ENCODE measurements around the gene F2RL3.
"Not testable (repeated sequence)": the region's sequence is repeated elsewhere in the genome, so short reads cannot be mapped to it uniquely, and the experiment has no call there.

Gene F2RL3

GRCh38 chr19:16888629-16889365, at the start of gene F2RL3:
TSS of gene F2RL3 (plus strand) at chr19:16888999. CDS start at chr19:16889190, 191 bp downstream.
- no peak for DNase-seq

- no peak for DNase-seq
Measured at GRCh38 chr19:16841391-16841926, 47.3 kb upstream of the F2RL3 start.

- no peak for DNase-seq
Measured at GRCh38 chr19:16846901-16847300, 41.9 kb upstream of the F2RL3 start.

GRCh38 chr19:16847430-16847829, 41.4 kb upstream of the F2RL3 start:
- DNase-seq, result no peak

- DNase-seq, result no peak
Measured at GRCh38 chr19:16849168-16849567, 39.6 kb upstream of the F2RL3 start.

GRCh38 chr19:16850133-16850532, 38.7 kb upstream of the F2RL3 start:
- no peak for DNase-seq

GRCh38 chr19:16851031-16851712, 37.6 kb upstream of the F2RL3 start:
- no peak for DNase-seq

- DNase-seq, result no peak
Measured at GRCh38 chr19:16853066-16853465, 35.7 kb upstream of the F2RL3 start.

- DNase-seq, result no peak
Measured at GRCh38 chr19:16856091-16856490, 32.7 kb upstream of the F2RL3 start.

- no peak for DNase-seq
Measured at GRCh38 chr19:16859626-16860025, 29.2 kb upstream of the F2RL3 start.

GRCh38 chr19:16860118-16860517, 28.7 kb upstream of the F2RL3 start:
- no peak for DNase-seq

GRCh38 chr19:16861011-16861410, 27.8 kb upstream of the F2RL3 start:
- no peak for DNase-seq

- no peak for DNase-seq
Measured at GRCh38 chr19:16861834-16862233, 27.0 kb upstream of the F2RL3 start.

GRCh38 chr19:16862826-16863415, 25.9 kb upstream of the F2RL3 start:
- DNase-seq, result no peak

GRCh38 chr19:16867211-16867610, 21.6 kb upstream of the F2RL3 start:
- no peak for DNase-seq

- DNase-seq, result no peak
Measured at GRCh38 chr19:16868423-16869130, 20.2 kb upstream of the F2RL3 start.

- no peak for DNase-seq
Measured at GRCh38 chr19:16869331-16869972, 19.3 kb upstream of the F2RL3 start.

GRCh38 chr19:16871871-16872270, 16.9 kb upstream of the F2RL3 start:
- no peak for DNase-seq

GRCh38 chr19:16872728-16873127, 16.1 kb upstream of the F2RL3 start:
- no peak for DNase-seq

- no peak for DNase-seq
Measured at GRCh38 chr19:16873594-16873993, 15.2 kb upstream of the F2RL3 start.

GRCh38 chr19:16874250-16874977, 14.4 kb upstream of the F2RL3 start:
- no peak for DNase-seq

- not testable (repeated sequence) for DNase-seq
Measured at GRCh38 chr19:16874978-16875299, 13.9 kb upstream of the F2RL3 start.
